GM18909 (cell line): Measurements from ENCODE around the gene TRAPPC2L.

Source experiments
- ATAC-seq: cut with Tn5 transposase; IDR thresholded peaks from one replicate; pipeline ENCODE4 v1.9.1; 2021; ENCODE audit warnings: mild to moderate bottlenecking; ENCODE audit not compliant: unreplicated experiment, poor library complexity

Gene TRAPPC2L

DNA sequence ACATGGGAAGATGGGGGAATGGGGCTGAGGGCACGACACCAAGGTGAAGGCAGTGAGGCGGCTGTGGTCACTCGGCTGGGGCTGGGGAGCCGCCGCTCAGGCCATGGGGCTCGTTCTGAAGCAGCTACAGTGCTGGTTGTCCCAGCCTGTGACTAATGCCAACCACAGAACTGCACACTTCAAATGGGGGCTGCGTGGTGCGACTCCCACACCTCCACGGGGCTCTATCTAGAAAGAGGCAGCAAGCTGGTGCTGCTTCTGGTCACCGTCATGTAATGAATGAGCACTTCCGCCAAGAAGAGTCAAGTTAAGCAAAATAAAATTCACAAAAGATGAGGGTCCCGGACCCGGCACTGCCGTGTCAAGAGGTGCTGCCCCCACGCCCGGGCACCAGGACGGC is 20.1 kb upstream of the TRAPPC2L start:
- ATAC-seq, result no peak

DNA sequence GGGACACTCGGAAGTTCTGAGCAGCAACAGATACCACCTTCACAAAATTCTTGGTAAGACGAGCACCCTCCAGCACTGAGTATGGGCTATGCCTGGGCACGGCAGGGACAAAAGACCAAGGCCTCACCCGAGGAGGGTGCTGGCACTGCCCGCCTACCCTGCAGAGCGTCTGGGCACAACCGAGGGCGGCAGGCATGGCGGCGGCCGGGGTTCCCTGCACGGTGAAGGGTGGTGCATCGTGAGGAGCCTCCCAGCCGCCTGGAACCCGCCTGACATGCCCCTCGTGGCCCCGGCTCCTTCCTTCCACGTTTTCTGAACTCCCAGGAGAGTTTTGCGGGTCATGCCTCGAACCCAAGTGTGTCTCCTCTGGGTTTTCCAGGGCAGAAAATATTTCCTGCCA is 19.1 kb upstream of the TRAPPC2L start:
- no peak for ATAC-seq

DNA sequence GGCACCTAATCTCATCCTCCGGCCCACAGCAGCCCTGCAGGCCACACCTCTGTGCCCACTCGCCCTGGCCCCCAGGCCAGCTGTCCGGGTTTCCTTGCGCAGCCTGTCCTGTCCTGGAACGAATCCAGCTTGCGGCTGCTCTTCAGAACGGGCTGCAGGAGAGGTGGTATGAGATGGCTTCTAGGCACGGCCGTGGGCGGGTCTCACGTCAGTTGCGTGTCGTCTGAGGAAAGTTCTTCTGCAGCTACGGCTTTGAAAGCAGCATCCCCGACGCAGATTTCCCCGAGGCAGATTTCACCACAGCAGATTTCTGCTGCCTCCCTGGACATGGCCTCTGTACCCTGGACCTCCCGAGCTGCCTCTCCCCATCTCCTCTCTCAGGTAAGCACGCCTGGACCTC is 18.4 kb upstream of the TRAPPC2L start:
- no peak for ATAC-seq

DNA sequence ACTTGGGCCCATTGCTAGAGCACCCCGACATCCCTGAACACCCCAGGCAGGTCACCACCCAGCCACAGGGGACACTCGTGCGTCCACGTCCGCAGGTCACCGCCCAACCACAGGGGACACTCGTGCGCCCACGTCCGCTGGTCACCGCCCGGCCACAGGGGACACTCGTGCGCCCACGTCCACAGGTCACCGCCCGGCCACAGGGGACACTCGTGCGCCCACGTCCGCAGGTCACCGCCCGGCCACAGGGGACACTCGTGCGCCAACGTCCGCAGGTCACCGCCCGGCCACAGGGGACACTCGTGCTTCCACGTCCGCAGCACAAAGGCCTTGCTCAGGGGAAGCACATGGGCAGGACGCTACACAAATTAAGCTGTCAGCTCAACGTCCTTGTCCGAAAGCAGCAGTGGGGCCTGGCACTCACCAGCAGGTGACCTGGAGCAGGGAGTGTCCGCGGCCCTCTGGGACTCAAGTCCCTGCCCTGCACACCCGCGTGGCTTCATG is 17.8 kb upstream of the TRAPPC2L start:
- no peak for ATAC-seq

- no peak for ATAC-seq
Observed at GRCh38 chr16:88839745-88840599, 17.0 kb upstream of the TRAPPC2L start.

- ATAC-seq, result no peak
Observed at GRCh38 chr16:88840600-88841215, 16.2 kb upstream of the TRAPPC2L start.

DNA sequence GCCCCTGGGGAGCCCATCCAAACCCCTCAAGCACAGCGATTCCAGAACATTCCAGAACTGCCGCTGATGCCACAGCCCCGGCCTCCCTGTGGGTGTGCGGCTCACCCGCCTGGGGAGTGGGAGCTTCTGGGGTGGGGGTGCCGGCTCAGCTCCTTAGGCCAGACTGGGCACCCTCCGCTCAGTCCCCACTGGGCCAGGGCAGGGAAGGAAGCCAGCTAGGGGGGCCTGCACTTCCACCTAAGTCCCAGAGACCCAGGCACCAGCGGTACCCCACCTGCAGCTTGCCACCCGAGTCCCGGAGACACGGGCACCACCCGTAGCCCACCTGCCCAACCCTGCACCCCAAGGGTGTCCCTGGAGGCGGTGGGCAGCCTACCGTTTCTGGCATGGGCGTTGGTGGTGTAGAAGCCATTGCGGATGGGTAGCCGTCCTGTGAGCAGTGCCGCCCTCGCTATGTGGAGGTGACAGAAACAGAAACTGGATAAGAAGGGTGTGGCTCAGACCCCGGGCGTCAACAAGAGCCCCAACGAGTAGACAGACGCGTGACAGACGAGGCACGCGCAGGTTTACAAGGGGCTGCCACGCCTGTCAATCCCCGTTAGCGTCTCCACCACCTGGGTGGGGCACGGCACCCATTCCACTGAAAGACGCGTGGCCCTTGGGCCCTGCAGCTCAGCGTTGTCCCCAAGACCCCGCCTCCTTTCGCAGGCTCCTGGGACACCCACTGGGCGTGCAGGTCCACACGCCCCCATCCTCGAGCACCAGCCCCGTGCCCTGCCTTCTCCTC is 15.2 kb upstream of the TRAPPC2L start:
- no peak for ATAC-seq

DNA sequence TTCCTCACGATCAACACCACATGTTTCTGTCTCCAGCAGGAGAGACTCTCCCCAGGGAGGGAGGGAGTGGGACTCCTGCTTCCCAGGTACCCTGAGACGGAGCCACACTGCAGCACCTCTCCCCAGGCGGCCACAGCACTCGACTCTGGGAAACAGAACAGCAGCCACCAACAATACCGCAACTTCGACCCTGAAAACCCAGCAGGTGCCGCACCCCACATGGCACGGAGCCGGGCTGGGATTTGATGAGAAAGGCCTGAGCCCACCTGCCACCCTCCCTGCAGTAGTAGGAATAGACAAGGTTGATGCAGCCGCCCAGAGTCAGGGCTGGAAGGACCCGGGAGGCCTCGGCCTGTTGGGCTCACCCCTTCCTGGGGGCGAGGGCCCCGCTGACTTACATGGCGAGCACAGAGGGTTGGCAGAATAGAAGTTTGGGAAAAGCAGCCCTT is 14.6 kb upstream of the TRAPPC2L start:
- ATAC-seq, result no peak

DNA sequence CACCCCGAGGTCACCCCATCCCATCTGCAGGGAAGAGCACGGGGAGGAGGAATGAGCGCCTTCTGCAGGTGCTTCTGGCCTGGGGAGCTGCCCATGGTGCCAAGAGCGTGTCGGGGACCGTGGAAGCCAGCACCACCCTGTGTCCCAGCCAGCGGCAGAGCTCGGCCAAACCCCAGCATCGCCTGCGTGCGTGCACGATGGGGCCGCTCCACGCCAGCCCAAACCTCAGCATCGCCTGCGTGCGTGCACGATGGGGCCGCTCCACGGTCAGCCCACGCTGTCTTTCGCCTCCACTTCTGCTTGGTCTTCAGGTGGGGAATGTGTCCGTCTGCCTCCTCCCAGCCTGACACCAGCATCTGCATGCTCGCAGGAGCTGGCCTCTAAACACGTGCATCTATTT is 14.1 kb upstream of the TRAPPC2L start:
- ATAC-seq, result no peak

GRCh38 chr16:88843256-88843655 is 13.7 kb upstream of the TRAPPC2L start:
- ATAC-seq, result no peak

DNA sequence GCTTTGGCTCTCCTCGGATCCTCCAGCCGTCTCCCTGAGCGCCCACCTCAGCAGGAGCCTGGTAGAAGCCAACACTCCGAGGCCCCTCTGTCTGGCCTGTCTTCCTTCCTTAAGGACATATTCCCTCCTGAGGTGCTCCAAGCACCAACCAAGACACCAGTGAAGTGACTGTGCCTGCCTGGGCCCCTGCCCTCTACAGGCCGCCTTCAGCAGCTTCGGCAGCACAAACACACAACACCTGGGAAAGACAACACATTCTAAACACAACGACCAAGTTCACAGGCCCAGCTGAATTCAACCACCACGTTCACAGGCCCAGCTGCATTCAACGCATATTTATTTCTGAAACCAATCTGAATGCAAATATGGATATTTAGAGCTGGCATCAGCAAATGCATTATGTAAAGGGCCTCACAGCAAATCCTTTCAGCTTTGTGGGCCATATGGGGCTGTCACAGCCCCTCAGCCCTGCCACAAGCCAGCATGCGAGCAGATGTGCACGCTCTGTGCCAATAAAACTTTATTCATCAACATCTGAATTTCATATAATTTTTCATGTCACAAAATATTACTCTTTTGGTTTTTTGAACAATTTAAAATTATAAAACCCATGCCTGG is 12.4 kb upstream of the TRAPPC2L start:
- no peak for ATAC-seq

- no peak for ATAC-seq
Observed at GRCh38 chr16:88846088-88846487, 10.8 kb upstream of the TRAPPC2L start.

- no peak for ATAC-seq
Observed at GRCh38 chr16:88847654-88848053, 9.3 kb upstream of the TRAPPC2L start.

- no peak for ATAC-seq
Observed at GRCh38 chr16:88848557-88848956, 8.4 kb upstream of the TRAPPC2L start.

DNA sequence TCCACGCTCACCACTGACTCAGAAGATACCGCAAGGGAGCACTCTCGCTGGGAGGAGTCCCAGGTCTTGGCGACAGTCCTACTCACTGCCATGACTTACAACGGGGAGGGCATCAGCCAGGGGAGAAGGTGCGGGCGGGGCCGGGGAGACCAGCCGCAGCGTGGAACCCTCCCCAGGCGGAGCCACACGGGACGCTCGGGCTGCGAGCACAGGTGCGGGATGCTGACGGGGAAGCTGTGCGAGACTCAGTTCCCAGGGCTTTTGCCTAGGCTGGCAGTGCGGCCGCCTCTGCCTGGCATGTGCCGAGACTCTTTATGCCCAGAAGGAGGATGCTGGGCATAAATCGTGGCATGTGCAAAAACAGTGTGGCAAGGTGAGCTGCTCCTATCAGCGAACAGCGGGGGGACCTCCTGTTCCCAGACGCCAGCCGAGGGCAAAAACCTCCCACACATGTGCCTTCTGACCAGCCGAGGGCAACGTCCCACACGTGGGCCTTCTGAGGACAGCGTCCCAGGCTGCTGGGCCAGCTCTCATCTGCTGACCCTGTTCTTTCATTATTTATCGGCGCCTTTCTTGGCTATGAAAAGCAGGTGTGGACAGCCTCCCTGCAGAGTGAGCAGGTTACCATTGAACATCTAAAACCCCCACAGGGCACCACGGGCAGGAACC is 6.3 kb upstream of the TRAPPC2L start:
- ATAC-seq, result no peak

DNA sequence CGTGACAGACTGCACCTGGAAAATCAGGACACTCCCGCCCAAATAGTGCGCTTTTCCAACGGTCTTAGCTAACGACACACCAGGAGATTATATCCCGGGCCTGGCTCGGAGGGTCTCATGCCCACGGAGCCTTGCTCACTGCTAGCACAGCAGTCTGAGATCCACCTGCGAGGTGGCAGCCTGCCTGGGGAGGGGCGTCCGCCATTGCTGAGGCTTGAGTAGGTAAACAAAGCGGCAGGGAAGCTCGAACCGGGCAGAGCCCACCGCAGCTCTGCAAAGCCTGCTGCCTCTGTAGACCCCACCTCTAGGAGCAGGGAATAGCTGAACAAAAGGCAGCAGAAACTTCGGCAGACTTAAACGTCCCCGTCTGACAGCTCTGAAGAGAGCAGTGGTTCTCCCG is 5.3 kb upstream of the TRAPPC2L start:
- ATAC-seq, result no peak

GRCh38 chr16:88853325-88853941 is 3.5 kb upstream of the TRAPPC2L start:
- ATAC-seq, result no peak

DNA sequence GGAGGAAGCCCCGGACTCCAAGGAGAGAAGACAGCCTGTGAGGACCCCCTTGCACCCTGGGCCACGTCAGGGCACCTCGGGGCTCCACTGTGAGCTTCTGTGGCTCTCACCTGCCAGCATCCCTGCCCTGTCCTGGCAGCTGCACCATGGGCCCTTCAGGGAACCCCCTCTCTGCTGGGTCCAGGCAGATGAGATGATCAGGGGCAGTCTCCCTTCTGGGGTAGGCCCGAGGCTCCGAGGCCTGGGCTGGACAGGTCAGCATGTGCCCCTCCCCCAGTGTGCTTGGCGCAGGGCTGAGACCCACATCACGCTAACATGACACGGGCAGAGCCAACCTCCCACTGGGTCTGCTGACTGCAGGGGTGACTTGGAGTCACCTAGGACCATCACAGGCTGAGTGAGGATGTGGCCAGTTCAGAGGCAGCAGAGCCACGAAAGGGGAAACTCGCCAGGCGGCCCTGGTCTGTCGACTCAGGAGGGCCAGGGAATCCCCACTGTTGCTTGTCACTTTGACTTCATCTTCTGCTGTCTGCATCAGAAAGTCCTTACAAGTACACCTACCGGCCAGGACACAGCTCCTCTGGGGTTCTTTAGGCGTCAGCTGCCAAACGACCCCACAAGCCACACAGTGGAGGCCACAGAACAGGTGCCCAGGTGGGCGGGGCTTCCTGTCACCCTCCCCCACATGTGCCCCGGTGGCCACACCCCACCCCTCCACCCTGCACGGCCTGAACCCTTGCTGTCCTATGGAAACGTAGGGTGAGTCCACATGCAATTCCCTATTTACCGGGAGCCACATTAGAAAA is 2.4 kb upstream of the TRAPPC2L start:
- no peak for ATAC-seq

- no peak for ATAC-seq
Observed at GRCh38 chr16:88855176-88855575, 1.8 kb upstream of the TRAPPC2L start.
